Measurements from ENCODE around the gene PAPSS1.

DNA sequence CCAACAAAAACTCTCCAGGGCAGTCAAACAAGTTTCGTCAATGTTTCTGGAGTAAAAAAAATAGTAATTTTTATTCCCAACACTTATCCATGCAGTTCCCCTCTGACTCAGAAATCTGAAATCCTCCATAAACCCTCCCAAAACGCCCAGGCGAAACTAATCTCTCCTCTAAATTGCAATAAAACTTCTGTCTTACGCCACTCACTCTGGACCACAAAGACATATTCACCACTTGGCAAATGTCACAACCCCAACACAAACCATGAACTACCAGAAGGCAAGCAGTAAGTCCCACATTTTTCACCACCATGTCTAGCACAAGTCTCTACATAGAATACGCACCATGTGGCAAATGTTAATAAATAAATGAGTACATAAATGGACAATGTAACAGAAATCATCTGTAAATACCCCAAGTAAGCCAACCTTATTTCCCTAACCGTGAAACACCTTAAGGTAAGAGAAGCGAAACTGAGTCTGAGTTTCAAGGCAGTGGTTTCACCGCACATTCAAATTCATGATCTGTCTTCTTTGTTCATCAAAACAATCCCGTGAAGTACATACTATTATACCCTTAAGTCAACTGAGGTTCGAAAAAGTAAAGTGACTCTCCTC lies 1.6 kb downstream of the PAPSS1 start:
- TF ChIP-seq, protein P1, sequence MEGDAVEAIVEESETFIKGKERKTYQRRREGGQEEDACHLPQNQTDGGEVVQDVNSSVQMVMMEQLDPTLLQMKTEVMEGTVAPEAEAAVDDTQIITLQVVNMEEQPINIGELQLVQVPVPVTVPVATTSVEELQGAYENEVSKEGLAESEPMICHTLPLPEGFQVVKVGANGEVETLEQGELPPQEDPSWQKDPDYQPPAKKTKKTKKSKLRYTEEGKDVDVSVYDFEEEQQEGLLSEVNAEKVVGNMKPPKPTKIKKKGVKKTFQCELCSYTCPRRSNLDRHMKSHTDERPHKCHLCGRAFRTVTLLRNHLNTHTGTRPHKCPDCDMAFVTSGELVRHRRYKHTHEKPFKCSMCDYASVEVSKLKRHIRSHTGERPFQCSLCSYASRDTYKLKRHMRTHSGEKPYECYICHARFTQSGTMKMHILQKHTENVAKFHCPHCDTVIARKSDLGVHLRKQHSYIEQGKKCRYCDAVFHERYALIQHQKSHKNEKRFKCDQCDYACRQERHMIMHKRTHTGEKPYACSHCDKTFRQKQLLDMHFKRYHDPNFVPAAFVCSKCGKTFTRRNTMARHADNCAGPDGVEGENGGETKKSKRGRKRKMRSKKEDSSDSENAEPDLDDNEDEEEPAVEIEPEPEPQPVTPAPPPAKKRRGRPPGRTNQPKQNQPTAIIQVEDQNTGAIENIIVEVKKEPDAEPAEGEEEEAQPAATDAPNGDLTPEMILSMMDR (IDR thresholded peaks at IDR 0.05) = no peak
- TF ChIP-seq POLR2A (IDR thresholded peaks at IDR 0.05) = no peak

Data from esophagus squamous epithelium (tissue), 4 donors.